ENCODE data around the gene IL27RA. TPM values are rescaled to one million over a fixed set of nuclear protein-coding genes. Genes with fewer than 3 reads are reported as not detected.
A peak's percentile ranks its signal among the peaks of the same experiment; 100 is the strongest.

Gene IL27RA
- total and polyA plus RNA-seq, 9 donors: 1.9 to 6.1 (median 3.9) TPM

- Histone ChIP-seq H3K9me3 (replicated peaks; ENCODE audit: control insufficient read depth, low read depth, low read length) (peaks cover 9% of the 10 kb centered on the region), H3K4me3 (ENCODE audit: low read length) (no peak overlapping the region), H3K4me1 (ENCODE audit: control insufficient read depth, insufficient read depth, low read length) (peaks cover 20% of the 10 kb centered on the region), H3K27ac (ENCODE audit: low read length) (no peak overlapping the region), H3K27me3 (ENCODE audit: control insufficient read depth, insufficient read depth, low read length) (no peaks in the 10 kb centered on the region), H3K36me3 (ENCODE audit: control insufficient read depth, insufficient read depth, low read length) (peaks cover 48% of the 10 kb centered on the region)
- DNase-seq: peak; percentile 32
- 98% methylated on average over 6 of the region's 9 CpGs for WGBS (ENCODE audit: insufficient coverage)
These were observed 61.7 kb downstream of the IL27RA start for GRCh38 chr19:14093117-14093823.

DNA sequence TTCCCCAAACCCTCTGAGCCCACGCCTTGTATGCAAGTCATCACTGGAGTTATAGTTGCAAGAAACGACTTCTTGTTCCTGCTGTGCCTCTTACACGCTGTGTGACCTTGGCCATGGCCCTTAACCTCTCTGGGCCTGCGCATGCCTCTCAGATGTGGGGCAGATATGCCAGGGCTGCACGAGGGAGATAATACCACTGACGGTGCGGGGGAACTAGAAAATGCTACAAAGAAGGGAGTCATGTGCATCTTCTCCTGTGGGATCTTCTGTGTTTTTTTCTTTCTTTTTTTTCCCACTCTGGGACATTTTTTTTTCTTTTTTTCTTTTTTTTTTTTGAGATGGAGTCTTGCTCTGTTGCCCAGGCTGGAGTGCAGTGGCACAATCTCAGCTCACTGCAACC, 63.3 kb downstream of the IL27RA start:
- no peak for DNase-seq
- Histone ChIP-seq H3K36me3 (ENCODE audit: control insufficient read depth, insufficient read depth, low read length) (peaks cover 40% of the 10 kb centered on the region), H3K4me3 (ENCODE audit: low read length) (no peak overlapping the region), H3K4me1 (ENCODE audit: control insufficient read depth, insufficient read depth, low read length) (peaks cover 11% of the 10 kb centered on the region), H3K9me3 (replicated peaks; ENCODE audit: control insufficient read depth, low read depth, low read length) (peaks cover 9% of the 10 kb centered on the region), H3K27ac (ENCODE audit: low read length) (no peak overlapping the region), H3K27me3 (ENCODE audit: control insufficient read depth, insufficient read depth, low read length) (no peaks in the 10 kb centered on the region)
- WGBS (ENCODE audit: insufficient coverage): 94% methylated on average over 4 of the region's 7 CpGs

- peaks cover 9% of the 10 kb centered on the region for H3K4me1 ChIP-seq (ENCODE audit: control insufficient read depth, insufficient read depth, low read length)
- 94% methylated on average over 4 of the region's 11 CpGs for WGBS (ENCODE audit: insufficient coverage)
- DNase-seq: no peak
These were observed 64.9 kb downstream of the IL27RA start for GRCh38 chr19:14096272-14096992.

DNA sequence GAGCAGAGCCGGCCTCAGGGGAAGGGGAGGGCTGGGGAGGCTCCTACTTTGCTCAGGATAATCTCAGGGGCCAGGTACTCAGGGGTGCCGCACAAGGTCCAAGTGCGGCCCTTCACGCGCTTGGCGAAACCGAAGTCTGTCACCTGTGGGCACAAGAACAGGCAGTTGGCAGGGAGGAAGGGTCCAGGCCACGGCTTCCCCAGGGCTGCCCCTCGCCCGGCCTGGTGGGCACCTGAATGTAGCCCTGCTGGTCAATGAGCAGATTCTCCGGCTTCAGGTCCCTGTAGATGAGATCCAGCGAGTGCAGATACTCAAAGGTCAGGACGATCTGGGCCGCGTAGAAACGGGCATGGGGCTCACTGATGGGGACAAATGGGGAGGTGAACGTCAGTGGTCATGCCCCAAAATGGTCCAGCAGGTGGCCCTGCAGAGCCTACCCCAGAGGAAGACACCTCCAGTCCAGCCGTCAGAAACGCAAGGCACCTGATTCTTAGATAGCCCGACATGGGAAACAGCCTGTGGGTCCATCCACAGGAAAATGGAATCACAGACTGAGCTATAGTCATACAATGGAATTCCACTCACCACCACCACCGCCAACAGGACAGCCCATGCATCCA, 66.1 kb downstream of the IL27RA start:
- H3K27ac ChIP-seq (ENCODE audit: low read length): no peak overlapping the region
- 82% methylated on average over 17 of the region's 21 CpGs for whole genome bisulfite sequencing (ENCODE audit: insufficient coverage)

More at GRCh38 chr19:14096272-14096992, 64.9 kb downstream of the IL27RA start:
- Histone ChIP-seq H3K9me3 (replicated peaks; ENCODE audit: control insufficient read depth, low read depth, low read length) (peaks cover 9% of the 10 kb centered on the region), H3K27ac (ENCODE audit: low read length) (no peak overlapping the region), H3K4me3 (ENCODE audit: low read length) (no peak overlapping the region), H3K36me3 (ENCODE audit: control insufficient read depth, insufficient read depth, low read length) (peaks cover 56% of the 10 kb centered on the region), H3K27me3 (ENCODE audit: control insufficient read depth, insufficient read depth, low read length) (no peaks in the 10 kb centered on the region)

DNA sequence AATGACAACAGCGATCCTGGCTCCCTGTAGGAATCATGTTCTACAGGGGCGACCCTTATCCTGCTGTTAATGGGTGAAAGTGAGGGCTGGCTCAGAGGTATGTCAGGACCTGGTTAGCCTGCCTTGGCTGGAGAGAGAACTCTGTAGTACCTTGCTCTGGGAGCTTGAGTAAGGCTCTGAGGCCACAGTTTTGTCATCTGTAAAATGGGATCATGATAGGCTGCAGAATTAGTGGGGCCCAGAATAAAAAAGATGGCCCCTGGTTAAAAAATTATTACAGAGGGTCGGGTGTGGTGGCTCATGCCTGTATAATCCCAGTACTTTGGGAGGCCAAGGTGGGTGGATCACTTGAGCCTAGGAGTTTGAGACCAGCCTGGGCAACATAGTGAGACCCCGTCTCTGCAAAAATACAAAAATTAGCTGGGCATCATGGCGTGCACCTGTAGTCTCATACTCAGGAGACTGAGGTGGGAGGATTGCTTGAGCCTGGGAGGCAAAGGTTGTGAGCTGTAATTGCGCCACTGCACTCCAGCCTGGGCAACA, 69.5 kb downstream of the IL27RA start:
- Histone ChIP-seq H3K4me1 (ENCODE audit: control insufficient read depth, insufficient read depth, low read length) (peaks cover 9% of the 10 kb centered on the region), H3K4me3 (ENCODE audit: low read length) (no peak overlapping the region), H3K9me3 (replicated peaks; ENCODE audit: control insufficient read depth, low read depth, low read length) (no peaks in the 10 kb centered on the region), H3K27me3 (ENCODE audit: control insufficient read depth, insufficient read depth, low read length) (no peaks in the 10 kb centered on the region), H3K36me3 (ENCODE audit: control insufficient read depth, insufficient read depth, low read length) (peaks cover 70% of the 10 kb centered on the region), H3K27ac (ENCODE audit: low read length) (no peak overlapping the region)
- WGBS (ENCODE audit: insufficient coverage): 100% methylated on average over 1 of the region's 6 CpGs
- DNase-seq: no peak

More for the DNA sequence above, 66.1 kb downstream of the IL27RA start:
- H3K4me3 ChIP-seq (ENCODE audit: low read length): no peak overlapping the region
- H3K4me1 ChIP-seq (ENCODE audit: control insufficient read depth, insufficient read depth, low read length): peaks cover 1% of the 10 kb centered on the region
- H3K27me3 ChIP-seq (ENCODE audit: control insufficient read depth, insufficient read depth, low read length): no peaks in the 10 kb centered on the region
- no peak for DNase-seq
- peaks cover 9% of the 10 kb centered on the region for H3K9me3 ChIP-seq (replicated peaks; ENCODE audit: control insufficient read depth, low read depth, low read length)
- peaks cover 65% of the 10 kb centered on the region for H3K36me3 ChIP-seq (ENCODE audit: control insufficient read depth, insufficient read depth, low read length)

GRCh38 chr19:14102102-14102696, 70.6 kb downstream of the IL27RA start:
- Histone ChIP-seq H3K27me3 (ENCODE audit: control insufficient read depth, insufficient read depth, low read length) (no peaks in the 10 kb centered on the region), H3K4me3 (ENCODE audit: low read length) (no peak overlapping the region), H3K9me3 (replicated peaks; ENCODE audit: control insufficient read depth, low read depth, low read length) (no peaks in the 10 kb centered on the region), H3K4me1 (ENCODE audit: control insufficient read depth, insufficient read depth, low read length) (peaks cover 16% of the 10 kb centered on the region), H3K27ac (ENCODE audit: low read length) (no peak overlapping the region), H3K36me3 (ENCODE audit: control insufficient read depth, insufficient read depth, low read length) (peaks cover 66% of the 10 kb centered on the region)
- DNase-seq: no peak
- 43% methylated on average over 6 of the region's 11 CpGs for WGBS (ENCODE audit: insufficient coverage)

DNA sequence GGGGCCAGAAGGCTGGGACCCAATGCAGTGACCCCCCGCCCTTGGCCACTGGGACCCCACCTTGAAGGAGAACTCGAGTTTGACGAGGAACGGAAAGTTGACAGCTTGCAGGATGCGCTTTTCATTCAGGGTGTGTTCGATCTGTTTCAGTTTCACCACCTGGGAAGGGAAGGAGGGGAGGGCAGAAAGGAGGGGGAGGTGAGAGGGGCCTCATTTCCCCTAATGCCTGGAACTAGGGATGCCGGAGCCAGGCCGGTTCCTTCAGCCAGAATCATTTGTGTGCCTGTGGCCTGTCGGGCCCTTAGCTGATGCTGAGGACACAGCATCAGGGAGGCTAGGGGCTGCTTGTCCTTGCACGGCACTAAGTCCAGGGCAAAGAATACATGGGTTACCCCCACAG, 71.2 kb downstream of the IL27RA start:
- Histone ChIP-seq H3K9me3 (replicated peaks; ENCODE audit: control insufficient read depth, low read depth, low read length) (no peaks in the 10 kb centered on the region), H3K27ac (ENCODE audit: low read length) (no peak overlapping the region), H3K36me3 (ENCODE audit: control insufficient read depth, insufficient read depth, low read length) (peaks cover 66% of the 10 kb centered on the region), H3K4me1 (ENCODE audit: control insufficient read depth, insufficient read depth, low read length) (peaks cover 22% of the 10 kb centered on the region), H3K27me3 (ENCODE audit: control insufficient read depth, insufficient read depth, low read length) (no peaks in the 10 kb centered on the region), H3K4me3 (ENCODE audit: low read length) (no peak overlapping the region)
- 62% methylated on average over 9 of the region's 10 CpGs for WGBS (ENCODE audit: insufficient coverage)
- no peak for DNase-seq

Other genes with a start within 250 kb of the IL27RA start
- 1.5 TPM for gene ZSWIM4, start 236.3 kb upstream of the IL27RA start, total RNA-seq
- 1 to 10 TPM; 3.1 to 6.1 (median 4.5) TPM for gene ZSWIM4, start 236.3 kb upstream of the IL27RA start, polyA plus RNA-seq (ENCODE audit: insufficient read depth in 1 of 8, insufficient read length in 8 of 8, low replicate concordance in 1 of 8)
- 2.6 TPM for gene NANOS3, start 154.6 kb upstream of the IL27RA start, total RNA-seq
- gene NANOS3, start 154.6 kb upstream of the IL27RA start, polyA plus RNA-seq (ENCODE audit: insufficient read depth in 1 of 8, insufficient read length in 8 of 8, low replicate concordance in 1 of 8): 1 to 10 TPM in 7 of 8 donors, under 1 TPM in 1; 0.71 to 3.4 (median 1.4) TPM
- 2.1 TPM for gene BRME1, start 125.6 kb upstream of the IL27RA start, total RNA-seq
- gene BRME1, start 125.6 kb upstream of the IL27RA start, polyA plus RNA-seq (ENCODE audit: insufficient read depth in 1 of 8, insufficient read length in 8 of 8, low replicate concordance in 1 of 8): 1 to 10 TPM; 2.4 to 6.1 (median 4.0) TPM
- gene CC2D1A, start 125.6 kb upstream of the IL27RA start, total RNA-seq: 8.7 TPM
- 10 to 100 TPM; 12.0 to 18.6 (median 15.3) TPM for gene CC2D1A, start 125.6 kb upstream of the IL27RA start, polyA plus RNA-seq (ENCODE audit: insufficient read depth in 1 of 8, insufficient read length in 8 of 8, low replicate concordance in 1 of 8)
- gene PODNL1, start 93.3 kb upstream of the IL27RA start, total RNA-seq: 0.09 TPM
- gene PODNL1, start 93.3 kb upstream of the IL27RA start, polyA plus RNA-seq (ENCODE audit: insufficient read depth in 1 of 8, insufficient read length in 8 of 8, low replicate concordance in 1 of 8): 1 to 10 TPM in 2 of 8 donors, under 1 TPM in 6; 0.63 to 1.4 (median 0.98) TPM
- 14.9 TPM for gene DCAF15, start 79.3 kb upstream of the IL27RA start, total RNA-seq
- 10 to 100 TPM; 18.6 to 26.1 (median 21.5) TPM for gene DCAF15, start 79.3 kb upstream of the IL27RA start, polyA plus RNA-seq (ENCODE audit: insufficient read depth in 1 of 8, insufficient read length in 8 of 8, low replicate concordance in 1 of 8)
- gene RFX1, start 25.4 kb upstream of the IL27RA start, total RNA-seq: 1.8 TPM
- gene RFX1, start 25.4 kb upstream of the IL27RA start, polyA plus RNA-seq (ENCODE audit: insufficient read depth in 1 of 8, insufficient read length in 8 of 8, low replicate concordance in 1 of 8): 1 to 10 TPM; 6.2 to 9.5 (median 7.3) TPM
- not detected for gene RLN3, start 3.6 kb upstream of the IL27RA start, total RNA-seq
- not detected for gene RLN3, start 3.6 kb upstream of the IL27RA start, polyA plus RNA-seq (ENCODE audit: insufficient read depth in 1 of 8, insufficient read length in 8 of 8, low replicate concordance in 1 of 8)
- gene PALM3, start 30.3 kb downstream of the IL27RA start, total RNA-seq: 0.18 TPM
- gene PALM3, start 30.3 kb downstream of the IL27RA start, polyA plus RNA-seq (ENCODE audit: insufficient read depth in 1 of 8, insufficient read length in 8 of 8, low replicate concordance in 1 of 8): 1 to 10 TPM in 5 of 8 donors, under 1 TPM in 3; 0.33 to 2.3 (median 1.2) TPM
- 0.62 TPM for gene MISP3, start 41.0 kb downstream of the IL27RA start, total RNA-seq
- 1 to 10 TPM in 2 of 8 donors, under 1 TPM in 6; 0.65 to 1.4 (median 0.78) TPM for gene MISP3, start 41.0 kb downstream of the IL27RA start, polyA plus RNA-seq (ENCODE audit: insufficient read depth in 1 of 8, insufficient read length in 8 of 8, low replicate concordance in 1 of 8)
- 0.18 TPM for gene C19orf67, start 54.0 kb downstream of the IL27RA start, total RNA-seq
- gene C19orf67, start 54.0 kb downstream of the IL27RA start, polyA plus RNA-seq (ENCODE audit: insufficient read depth in 1 of 8, insufficient read length in 8 of 8, low replicate concordance in 1 of 8): not detected
- gene SAMD1, start 59.0 kb downstream of the IL27RA start, total RNA-seq: 27.1 TPM
- 10 to 100 TPM; 38.3 to 53.6 (median 44.8) TPM for gene SAMD1, start 59.0 kb downstream of the IL27RA start, polyA plus RNA-seq (ENCODE audit: insufficient read depth in 1 of 8, insufficient read length in 8 of 8, low replicate concordance in 1 of 8)
- 121 TPM for gene PRKACA, start 86.0 kb downstream of the IL27RA start, total RNA-seq
- 100 to 1,000 TPM; 303 to 485 (median 426) TPM for gene PRKACA, start 86.0 kb downstream of the IL27RA start, polyA plus RNA-seq (ENCODE audit: insufficient read depth in 1 of 8, insufficient read length in 8 of 8, low replicate concordance in 1 of 8)
- 6.6 TPM for gene ASF1B, start 104.8 kb downstream of the IL27RA start, total RNA-seq
- gene ASF1B, start 104.8 kb downstream of the IL27RA start, polyA plus RNA-seq (ENCODE audit: insufficient read depth in 1 of 8, insufficient read length in 8 of 8, low replicate concordance in 1 of 8): 10 to 100 TPM in 7 of 8 donors, 1 to 10 TPM in 1; 8.2 to 15.1 (median 12.7) TPM
- 7.8 TPM for gene ADGRL1, start 174.4 kb downstream of the IL27RA start, total RNA-seq
- gene ADGRL1, start 174.4 kb downstream of the IL27RA start, polyA plus RNA-seq (ENCODE audit: insufficient read depth in 1 of 8, insufficient read length in 8 of 8, low replicate concordance in 1 of 8): 10 to 100 TPM; 14.3 to 28.0 (median 21.5) TPM

All from muscle of leg (tissue), 11 donors.